Measurements from ENCODE around the gene E2F2.

Gene E2F2

GRCh38 chr1:23528250-23528978 is 2.6 kb downstream of the E2F2 start:
- Histone ChIP-seq H3K36me3 (ENCODE audit: insufficient read depth, low read length) (peaks cover under 1% of the 10 kb centered on the region), H3K27me3 (ENCODE audit: insufficient read depth, low read length) (no peaks in the 10 kb centered on the region), H2AFZ (ENCODE audit: low read depth, low read length) (no peak overlapping the region), H3K9me3 (ENCODE audit: low read length) (no peaks in the 10 kb centered on the region), H3K4me3 (ENCODE audit: low read length) (no peak overlapping the region), H3K4me1 (ENCODE audit: insufficient read depth, low read length) (peaks cover 38% of the 10 kb centered on the region)

- Histone ChIP-seq H3K27me3 (ENCODE audit: insufficient read depth, low read length) (no peaks in the 10 kb centered on the region), H3K4me1 (ENCODE audit: insufficient read depth, low read length) (peaks cover 38% of the 10 kb centered on the region), H3K9me3 (ENCODE audit: low read length) (no peaks in the 10 kb centered on the region), H2AFZ (ENCODE audit: low read depth, low read length) (no peak overlapping the region), H3K36me3 (ENCODE audit: insufficient read depth, low read length) (peaks cover 3% of the 10 kb centered on the region), H3K4me3 (ENCODE audit: low read length) (no peak overlapping the region)
Measured at GRCh38 chr1:23527900-23528249, 3.2 kb downstream of the E2F2 start.

- Histone ChIP-seq H3K4me3 (ENCODE audit: low read length) (no peak overlapping the region), H3K27me3 (ENCODE audit: insufficient read depth, low read length) (no peaks in the 10 kb centered on the region), H2AFZ (ENCODE audit: low read depth, low read length) (no peak overlapping the region), H3K9me3 (ENCODE audit: low read length) (no peaks in the 10 kb centered on the region), H3K36me3 (ENCODE audit: insufficient read depth, low read length) (peaks cover 8% of the 10 kb centered on the region), H3K4me1 (ENCODE audit: insufficient read depth, low read length) (peaks cover 37% of the 10 kb centered on the region)
Measured at GRCh38 chr1:23527366-23527765, 3.7 kb downstream of the E2F2 start.

GRCh38 chr1:23526329-23527041 is 4.5 kb downstream of the E2F2 start:
- H3K4me3 ChIP-seq (ENCODE audit: low read length) = no peak overlapping the region
- H3K27me3 ChIP-seq (ENCODE audit: insufficient read depth, low read length) = no peaks in the 10 kb centered on the region
- peaks cover 15% of the 10 kb centered on the region for H3K36me3 ChIP-seq (ENCODE audit: insufficient read depth, low read length)
- H2AFZ ChIP-seq (ENCODE audit: low read depth, low read length) = no peak overlapping the region
- H3K9me3 ChIP-seq (ENCODE audit: low read length) = no peaks in the 10 kb centered on the region
- peaks cover 28% of the 10 kb centered on the region for H3K4me1 ChIP-seq (ENCODE audit: insufficient read depth, low read length)

- H2AFZ ChIP-seq (ENCODE audit: low read depth, low read length) = no peak overlapping the region
- H3K9me3 ChIP-seq (ENCODE audit: low read length) = no peaks in the 10 kb centered on the region
- no peaks in the 10 kb centered on the region for H3K27me3 ChIP-seq (ENCODE audit: insufficient read depth, low read length)
- no peak overlapping the region for H3K4me3 ChIP-seq (ENCODE audit: low read length)
- H3K36me3 ChIP-seq (ENCODE audit: insufficient read depth, low read length) = peaks cover 22% of the 10 kb centered on the region
- peaks cover 27% of the 10 kb centered on the region for H3K4me1 ChIP-seq (ENCODE audit: insufficient read depth, low read length)
Measured at GRCh38 chr1:23525558-23526250, 5.3 kb downstream of the E2F2 start.

- Histone ChIP-seq H3K27me3 (ENCODE audit: insufficient read depth, low read length) (no peaks in the 10 kb centered on the region), H3K36me3 (ENCODE audit: insufficient read depth, low read length) (peaks cover 28% of the 10 kb centered on the region), H2AFZ (ENCODE audit: low read depth, low read length) (no peak overlapping the region), H3K9me3 (ENCODE audit: low read length) (no peaks in the 10 kb centered on the region), H3K4me3 (ENCODE audit: low read length) (no peak overlapping the region), H3K4me1 (ENCODE audit: insufficient read depth, low read length) (peaks cover 22% of the 10 kb centered on the region)
Measured at GRCh38 chr1:23524716-23525401, 6.2 kb downstream of the E2F2 start.

- peaks cover 15% of the 10 kb centered on the region for H3K4me1 ChIP-seq (ENCODE audit: insufficient read depth, low read length)
- no peaks in the 10 kb centered on the region for H3K27me3 ChIP-seq (ENCODE audit: insufficient read depth, low read length)
- H3K4me3 ChIP-seq (ENCODE audit: low read length) = no peak overlapping the region
- H3K36me3 ChIP-seq (ENCODE audit: insufficient read depth, low read length) = peaks cover 30% of the 10 kb centered on the region
- no peak overlapping the region for H2AFZ ChIP-seq (ENCODE audit: low read depth, low read length)
- H3K9me3 ChIP-seq (ENCODE audit: low read length) = no peaks in the 10 kb centered on the region
Measured at GRCh38 chr1:23524163-23524562, 6.9 kb downstream of the E2F2 start.

- Histone ChIP-seq H3K4me3 (ENCODE audit: low read length) (no peak overlapping the region), H3K27me3 (ENCODE audit: insufficient read depth, low read length) (no peaks in the 10 kb centered on the region), H3K36me3 (ENCODE audit: insufficient read depth, low read length) (peaks cover 42% of the 10 kb centered on the region), H3K4me1 (ENCODE audit: insufficient read depth, low read length) (peaks cover 14% of the 10 kb centered on the region), H3K9me3 (ENCODE audit: low read length) (no peaks in the 10 kb centered on the region), H2AFZ (ENCODE audit: low read depth, low read length) (no peak overlapping the region)
Measured at GRCh38 chr1:23522244-23522982, 8.6 kb downstream of the E2F2 start.

- peaks cover 49% of the 10 kb centered on the region for H3K36me3 ChIP-seq (ENCODE audit: insufficient read depth, low read length)
- no peaks in the 10 kb centered on the region for H3K9me3 ChIP-seq (ENCODE audit: low read length)
- no peak overlapping the region for H2AFZ ChIP-seq (ENCODE audit: low read depth, low read length)
- H3K4me1 ChIP-seq (ENCODE audit: insufficient read depth, low read length) = peaks cover 14% of the 10 kb centered on the region
- H3K27me3 ChIP-seq (ENCODE audit: insufficient read depth, low read length) = no peaks in the 10 kb centered on the region
- no peak overlapping the region for H3K4me3 ChIP-seq (ENCODE audit: low read length)
Measured at GRCh38 chr1:23521588-23521987, 9.4 kb downstream of the E2F2 start.

GRCh38 chr1:23517581-23517980 is 13.5 kb downstream of the E2F2 start:
- Histone ChIP-seq H3K4me1 (ENCODE audit: insufficient read depth, low read length) (no peaks in the 10 kb centered on the region), H3K27me3 (ENCODE audit: insufficient read depth, low read length) (no peaks in the 10 kb centered on the region), H2AFZ (ENCODE audit: low read depth, low read length) (no peak overlapping the region), H3K36me3 (ENCODE audit: insufficient read depth, low read length) (peaks cover 72% of the 10 kb centered on the region), H3K4me3 (ENCODE audit: low read length) (no peak overlapping the region), H3K9me3 (ENCODE audit: low read length) (no peaks in the 10 kb centered on the region)

GRCh38 chr1:23515905-23516304 is 15.1 kb downstream of the E2F2 start:
- Histone ChIP-seq H3K4me3 (ENCODE audit: low read length) (no peak overlapping the region), H3K36me3 (ENCODE audit: insufficient read depth, low read length) (peaks cover 70% of the 10 kb centered on the region), H3K4me1 (ENCODE audit: insufficient read depth, low read length) (no peaks in the 10 kb centered on the region), H3K27me3 (ENCODE audit: insufficient read depth, low read length) (no peaks in the 10 kb centered on the region), H3K9me3 (ENCODE audit: low read length) (no peaks in the 10 kb centered on the region), H2AFZ (ENCODE audit: low read depth, low read length) (no peak overlapping the region)

GRCh38 chr1:23514111-23514679 is 16.8 kb downstream of the E2F2 start:
- peaks cover 76% of the 10 kb centered on the region for H3K36me3 ChIP-seq (ENCODE audit: insufficient read depth, low read length)
- H3K9me3 ChIP-seq (ENCODE audit: low read length) = no peaks in the 10 kb centered on the region
- no peak overlapping the region for H2AFZ ChIP-seq (ENCODE audit: low read depth, low read length)
- H3K27me3 ChIP-seq (ENCODE audit: insufficient read depth, low read length) = no peaks in the 10 kb centered on the region
- H3K4me1 ChIP-seq (ENCODE audit: insufficient read depth, low read length) = no peaks in the 10 kb centered on the region
- no peak overlapping the region for H3K4me3 ChIP-seq (ENCODE audit: low read length)

All from neuron (in vitro differentiated cells).